ENCODE measurements around the gene ATP6AP1.
"Not testable (repeated sequence)": the region's sequence is repeated elsewhere in the genome, so short reads cannot be mapped to it uniquely, and the experiment has no call there.

The ATP6AP1 gene

DNA sequence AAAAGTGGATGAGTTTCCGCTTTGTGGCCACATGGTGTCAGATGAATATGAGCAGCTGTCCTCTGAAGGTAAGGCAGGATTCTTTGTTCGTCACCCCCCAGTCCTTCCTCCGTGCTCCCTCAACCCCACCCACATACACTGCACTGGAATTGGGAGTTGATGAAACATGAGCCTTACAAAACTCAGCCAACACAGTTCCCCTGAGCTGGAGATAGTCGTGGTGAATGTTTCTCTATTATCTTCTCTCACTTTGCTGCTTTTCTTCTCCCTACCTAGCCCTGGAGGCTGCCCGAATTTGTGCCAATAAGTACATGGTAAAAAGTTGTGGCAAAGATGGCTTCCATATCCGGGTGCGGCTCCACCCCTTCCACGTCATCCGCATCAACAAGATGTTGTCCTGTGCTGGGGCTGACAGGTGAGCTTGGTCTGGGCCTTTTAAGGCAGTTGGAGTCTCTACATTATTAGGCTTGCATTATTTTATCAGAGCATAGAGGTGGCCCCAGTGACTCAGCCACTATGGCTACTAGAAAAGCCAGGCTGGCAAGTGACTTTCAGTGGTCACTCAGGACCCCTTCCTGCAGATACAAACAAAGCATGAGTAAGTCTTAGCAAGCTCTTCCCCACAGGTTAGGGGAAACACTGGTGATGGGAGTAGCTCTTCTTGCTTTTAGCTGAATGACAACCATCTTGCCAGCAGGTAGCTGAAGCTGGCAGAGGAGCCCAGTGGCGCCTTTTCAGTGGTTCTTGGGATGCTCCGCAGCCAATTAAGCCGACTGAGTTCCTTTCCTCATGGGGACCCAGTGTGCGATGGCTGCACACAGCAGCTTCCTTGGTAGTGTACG lies 28.7 kb upstream of the ATP6AP1 start:
- DNase-seq (ENCODE audit: low read depth, low spot score): no peak

DNA sequence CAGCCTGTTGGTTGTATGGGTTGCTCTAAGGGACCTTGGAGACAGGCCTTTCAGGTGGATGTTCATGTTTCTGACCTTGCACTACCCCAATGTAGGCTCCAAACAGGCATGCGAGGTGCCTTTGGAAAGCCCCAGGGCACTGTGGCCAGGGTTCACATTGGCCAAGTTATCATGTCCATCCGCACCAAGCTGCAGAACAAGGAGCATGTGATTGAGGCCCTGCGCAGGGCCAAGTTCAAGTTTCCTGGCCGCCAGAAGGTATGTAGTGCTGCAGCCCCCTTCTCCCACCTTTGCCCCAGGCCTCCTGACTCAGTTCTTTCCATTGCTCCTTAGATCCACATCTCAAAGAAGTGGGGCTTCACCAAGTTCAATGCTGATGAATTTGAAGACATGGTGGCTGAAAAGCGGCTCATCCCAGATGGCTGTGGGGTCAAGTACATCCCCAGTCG lies 28.1 kb upstream of the ATP6AP1 start:
- DNase-seq (ENCODE audit: low read depth, low spot score): not testable (repeated sequence)

DNA sequence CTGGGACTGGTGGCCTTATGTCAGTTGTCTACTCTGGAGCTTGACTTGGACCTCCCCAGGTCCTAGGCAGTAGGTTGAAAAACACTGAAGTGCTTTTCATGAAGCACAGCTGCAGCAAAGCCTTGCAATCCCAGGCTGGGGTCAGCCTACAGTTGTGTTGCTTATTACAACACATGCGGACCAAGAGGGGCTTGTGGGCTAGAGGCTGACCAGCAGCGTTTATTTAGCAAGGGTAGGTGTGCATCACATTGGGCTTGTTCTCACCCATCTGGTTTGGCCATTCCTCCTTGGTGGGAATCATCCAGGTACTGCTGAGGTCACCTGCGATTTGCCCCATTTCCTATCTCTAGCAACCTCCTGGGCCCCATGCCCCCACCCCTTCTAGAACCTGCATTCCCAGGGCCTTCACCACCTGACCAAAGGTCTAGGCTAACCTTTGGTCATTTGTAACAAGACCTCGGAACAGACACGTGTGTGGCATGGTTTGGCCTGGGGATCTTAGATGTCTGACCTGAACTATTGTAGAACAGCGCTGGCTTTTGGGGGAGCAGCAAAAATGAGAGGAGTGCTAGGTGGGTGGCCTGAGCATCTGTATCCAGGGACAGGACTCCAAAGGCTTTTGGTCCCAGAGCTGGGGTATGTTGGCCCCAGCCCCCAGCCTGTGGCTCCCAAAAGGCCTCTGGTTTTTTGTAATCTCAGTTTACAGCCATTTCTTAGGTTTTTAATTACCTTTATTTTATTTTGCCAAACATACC lies 27.3 kb upstream of the ATP6AP1 start:
- no peak for DNase-seq (ENCODE audit: low read depth, low spot score)

DNA sequence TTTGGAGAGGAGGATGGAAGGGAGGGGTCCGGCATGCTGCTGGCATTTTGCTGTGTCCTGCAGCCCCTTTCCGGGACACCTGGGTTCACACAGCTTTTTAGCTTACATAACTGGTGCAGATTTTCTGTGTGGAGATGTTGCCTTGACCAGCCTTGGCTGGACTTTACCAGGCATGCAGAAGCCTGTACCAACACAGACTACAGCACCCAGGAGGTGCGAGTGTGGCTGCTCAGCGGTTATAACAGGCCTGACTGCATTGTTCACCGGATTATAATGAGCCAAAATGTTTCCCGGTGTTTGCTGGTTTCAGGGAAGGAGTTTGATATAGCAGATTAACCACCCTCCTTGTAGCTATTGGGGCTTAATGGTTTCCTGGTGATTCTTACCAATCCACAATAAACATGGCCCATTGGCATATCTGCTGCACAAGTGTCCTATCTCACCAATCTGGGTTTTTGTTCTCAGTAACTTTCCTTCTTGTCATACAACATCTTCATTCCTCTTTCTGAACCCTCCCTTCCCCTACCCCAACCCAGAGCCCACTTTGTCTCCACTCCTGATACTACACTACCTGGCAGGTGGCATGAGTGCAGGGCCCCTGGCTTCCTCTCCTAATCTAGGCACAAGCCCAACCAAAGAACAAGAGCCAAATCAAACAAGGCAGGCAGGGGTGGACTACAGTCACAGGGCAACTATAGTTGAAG lies 26.4 kb upstream of the ATP6AP1 start:
- no peak for DNase-seq (ENCODE audit: low read depth, low spot score)

DNA sequence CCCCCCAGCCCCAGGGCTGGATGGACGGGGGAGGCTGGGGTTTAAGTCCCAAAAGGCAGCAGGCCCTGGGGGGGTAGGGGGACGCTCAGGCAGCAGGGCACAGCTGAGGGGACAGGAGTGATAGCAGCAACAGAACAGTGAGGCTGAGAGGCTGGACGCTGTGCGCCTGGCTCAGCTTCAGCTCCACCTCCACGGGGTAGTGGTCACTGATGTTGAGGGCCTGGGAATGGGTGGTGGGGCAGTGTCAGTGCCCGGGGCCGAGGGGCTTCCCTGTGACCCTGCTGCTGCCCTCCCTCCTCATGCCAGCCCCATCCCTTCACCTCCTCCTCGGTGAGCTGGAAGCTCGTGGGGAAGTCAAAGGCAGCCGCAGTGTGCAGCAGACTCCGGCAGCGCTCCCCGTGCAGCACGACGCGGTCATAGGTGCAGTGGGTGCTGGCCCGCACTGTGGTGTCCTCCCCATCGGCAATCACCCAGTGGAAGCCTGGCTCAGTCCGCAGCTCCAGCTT lies 25.8 kb upstream of the ATP6AP1 start:
- DNase-seq (ENCODE audit: low read depth, low spot score): no peak

DNA sequence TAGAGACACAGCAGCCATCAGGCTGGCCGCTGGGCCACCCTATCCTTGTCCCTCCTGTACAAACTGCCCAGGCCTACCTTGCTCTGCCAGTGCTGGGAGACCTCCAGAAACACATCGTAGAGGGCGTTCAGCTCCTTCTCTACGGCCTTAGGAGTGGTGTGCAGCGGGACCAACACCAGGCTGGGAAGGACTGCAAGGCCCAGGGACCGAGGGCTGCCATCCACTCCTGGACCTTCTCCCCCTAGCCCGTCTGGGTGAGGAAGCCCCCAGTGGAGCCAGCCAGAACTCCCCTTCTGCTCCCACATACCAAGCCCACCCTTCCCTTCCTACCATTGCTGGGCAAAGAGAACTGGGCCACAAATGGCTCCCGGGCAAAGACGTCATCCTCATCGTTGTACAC lies 25.3 kb upstream of the ATP6AP1 start:
- DNase-seq (ENCODE audit: low read depth, low spot score): no peak

DNA sequence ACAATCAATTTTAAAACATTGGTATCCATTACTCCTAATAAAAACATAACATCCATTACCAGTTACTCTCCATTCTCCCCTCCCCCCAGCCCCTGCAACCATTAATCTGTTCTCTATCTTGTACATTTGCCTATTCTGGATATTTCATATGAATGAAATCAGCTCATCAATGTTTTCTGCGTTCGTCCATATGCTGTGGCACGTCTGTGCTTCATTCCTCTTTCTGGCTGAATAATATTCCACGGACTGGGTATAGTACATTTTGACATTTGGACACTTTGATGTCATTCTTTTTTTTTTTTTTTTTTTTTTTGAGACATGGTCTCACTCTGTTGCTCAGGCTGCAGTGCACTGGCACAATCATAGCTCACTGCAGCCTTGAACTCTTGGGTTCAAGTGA lies 24.6 kb upstream of the ATP6AP1 start:
- no peak for DNase-seq (ENCODE audit: low read depth, low spot score)

DNA sequence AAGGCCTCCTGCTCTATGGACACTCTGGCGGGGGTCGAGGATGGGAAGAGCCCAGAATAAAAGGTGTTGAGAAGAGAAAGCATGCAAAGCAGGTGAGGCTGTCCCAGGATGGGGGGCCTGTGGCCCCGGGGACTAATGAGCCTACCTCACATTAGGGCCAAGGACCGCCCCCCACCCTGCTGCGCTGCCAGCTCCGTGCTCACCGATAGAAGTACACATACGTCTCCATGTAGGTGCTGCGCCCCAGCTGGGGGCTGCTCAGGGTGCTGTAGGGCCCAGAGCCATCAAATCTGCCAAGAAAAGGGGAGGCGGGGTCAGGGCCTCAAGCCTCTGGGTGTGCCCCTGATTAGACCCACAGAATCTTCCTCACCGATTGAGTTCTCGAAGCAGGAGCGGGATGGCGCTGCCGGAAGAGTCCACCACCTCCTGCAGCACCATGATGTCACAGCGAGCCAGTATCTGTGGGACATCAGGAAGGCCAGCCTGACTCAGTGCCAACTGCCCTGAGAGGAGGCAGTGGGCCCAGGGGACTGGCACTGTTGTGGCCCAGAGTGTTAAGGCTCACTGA lies 23.8 kb upstream of the ATP6AP1 start:
- no peak for DNase-seq (ENCODE audit: low read depth, low spot score)

DNA sequence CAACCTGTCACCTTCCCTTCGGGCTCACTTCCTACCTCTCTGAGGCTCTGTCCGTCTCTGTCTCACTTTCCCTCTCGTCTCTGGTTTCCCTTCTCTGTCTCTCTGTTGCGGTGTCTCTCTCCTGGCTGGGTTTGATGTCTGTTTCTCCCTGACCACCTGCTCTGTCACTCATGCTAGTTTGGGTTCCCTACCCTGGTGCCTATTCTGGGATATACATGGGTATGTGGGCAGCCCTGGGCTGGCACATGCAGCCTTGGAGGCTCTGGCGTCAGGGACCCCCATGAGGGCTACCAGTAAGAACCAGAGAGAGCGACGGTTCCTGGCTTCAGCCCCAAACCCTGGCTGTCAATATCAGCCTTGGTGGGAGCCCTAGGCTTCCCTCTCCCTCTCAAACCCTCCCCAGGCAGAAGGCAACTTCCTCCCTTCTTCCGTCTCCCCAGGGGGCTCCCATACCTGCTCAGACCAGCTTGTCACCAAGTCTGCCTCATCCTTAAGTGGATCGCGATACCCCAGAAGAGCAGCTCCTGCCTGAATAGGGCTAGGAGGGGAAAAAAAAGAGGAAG lies 19.7 kb upstream of the ATP6AP1 start:
- DNase-seq (ENCODE audit: low read depth, low spot score): no peak

DNA sequence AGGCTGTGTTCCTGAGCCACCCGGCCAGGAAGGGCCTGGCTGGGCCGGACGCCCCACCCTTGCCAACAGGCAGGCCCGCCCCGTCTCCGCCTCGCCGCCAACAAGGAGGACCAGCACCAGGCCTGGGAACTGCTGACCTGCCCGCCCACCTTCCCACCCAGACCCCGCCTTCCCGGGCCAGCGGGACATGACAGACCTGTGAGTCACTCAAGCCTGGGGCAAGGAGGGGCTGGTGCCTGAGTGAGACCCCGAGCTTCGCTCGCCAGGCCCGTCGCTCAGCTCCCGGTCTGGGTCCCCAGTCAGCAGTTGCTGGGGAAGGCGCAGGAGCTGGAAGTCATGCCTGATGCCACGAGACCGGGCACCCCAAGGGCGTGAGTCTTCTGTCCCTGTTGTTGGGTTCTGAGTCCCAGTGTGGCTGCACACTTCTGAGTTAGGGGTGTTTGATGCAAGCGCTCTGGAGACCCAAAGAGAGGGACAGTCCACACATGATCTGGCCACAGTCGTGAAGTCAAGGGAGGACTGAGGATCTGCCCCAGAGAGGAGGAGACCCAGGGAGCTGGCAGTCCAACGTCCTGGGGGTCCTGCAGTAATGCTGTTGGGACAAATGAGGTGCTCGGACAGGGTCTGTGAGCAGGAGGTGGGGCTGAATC lies 19.1 kb upstream of the ATP6AP1 start, which contains the start of gene DNASE1L1:
TSS of gene DNASE1L1 (minus strand) at position 33 of the 650 bp plus-strand sequence. CDS start 3,686 bp downstream, outside the sequence.
- no peak for DNase-seq (ENCODE audit: low read depth, low spot score)

DNA sequence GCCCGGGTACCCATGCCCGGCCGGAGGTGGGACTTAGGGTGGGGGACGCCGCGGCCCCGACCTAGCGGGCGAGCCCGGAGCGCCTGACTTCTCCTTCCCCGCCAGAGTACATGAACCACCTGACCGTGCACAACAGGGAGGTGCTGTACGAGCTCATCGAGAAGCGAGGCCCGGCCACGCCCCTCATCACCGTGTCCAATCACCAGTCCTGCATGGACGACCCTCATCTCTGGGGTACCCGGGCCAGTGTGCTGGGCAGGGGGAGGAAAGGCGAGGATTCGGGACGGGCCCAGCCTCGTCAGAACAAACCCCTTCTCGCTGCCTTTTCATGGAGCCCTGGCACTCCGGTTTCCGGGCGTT lies 16.5 kb upstream of the ATP6AP1 start:
- DNase-seq (ENCODE audit: low read depth, low spot score): no peak

DNA sequence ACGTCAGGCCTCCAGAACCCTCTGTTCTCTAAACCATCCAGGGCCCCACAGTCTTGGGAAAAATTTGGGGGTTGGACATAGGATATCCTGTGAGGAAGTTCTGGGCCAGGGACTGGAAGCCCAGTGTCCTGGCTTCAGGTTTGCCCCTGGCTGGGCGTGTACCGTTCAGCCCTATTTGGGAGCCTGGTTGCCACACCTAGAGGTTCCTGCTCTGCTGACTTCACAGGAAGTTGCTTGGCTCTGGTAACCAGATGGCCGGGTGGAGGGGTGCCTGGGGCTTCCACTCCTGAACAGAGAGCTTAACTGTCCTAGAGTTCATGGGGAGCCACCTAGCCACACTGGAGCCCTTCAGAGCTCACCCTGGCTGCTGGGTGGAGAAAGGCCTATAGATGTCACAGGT lies 16.0 kb upstream of the ATP6AP1 start:
- no peak for DNase-seq (ENCODE audit: low read depth, low spot score)

DNA sequence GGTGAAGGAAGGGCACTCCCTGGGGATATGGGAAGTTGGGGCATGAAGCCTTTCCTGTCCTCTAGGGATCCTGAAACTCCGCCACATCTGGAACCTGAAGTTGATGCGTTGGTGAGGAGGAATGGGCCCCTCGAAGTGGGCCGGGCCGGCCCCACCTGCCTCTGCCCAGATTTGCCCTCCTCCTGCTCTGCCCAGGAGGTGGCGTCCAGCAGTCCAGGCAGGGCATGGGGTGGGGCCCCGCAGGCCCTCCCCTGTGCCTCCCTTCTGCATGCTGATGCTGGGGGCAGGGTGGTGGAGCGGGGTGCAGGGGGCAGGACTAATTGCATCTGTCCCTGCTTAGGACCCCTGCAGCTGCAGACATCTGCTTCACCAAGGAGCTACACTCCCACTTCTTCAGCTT lies 15.3 kb upstream of the ATP6AP1 start:
- DNase-seq (ENCODE audit: low read depth, low spot score): no peak

DNA sequence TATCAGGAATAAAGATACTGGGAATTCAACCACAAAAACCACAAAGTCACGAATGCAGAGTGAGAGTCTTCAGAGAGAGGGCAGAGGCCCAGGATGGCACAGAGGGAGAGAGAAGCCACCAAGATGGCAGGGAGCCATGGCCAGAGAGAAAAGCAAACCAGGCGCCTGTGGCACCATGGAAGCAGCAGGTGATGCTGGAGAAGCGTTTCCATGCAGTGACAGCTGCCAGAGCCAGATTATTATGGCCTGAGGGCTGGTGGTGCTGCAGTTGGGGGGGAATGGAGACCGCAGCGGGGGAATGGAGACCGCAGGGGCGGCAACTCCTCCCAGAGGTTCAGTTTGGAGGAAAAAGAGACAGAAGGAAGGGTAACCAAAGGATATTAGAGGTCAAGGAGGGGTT lies 11.3 kb upstream of the ATP6AP1 start:
- DNase-seq (ENCODE audit: low read depth, low spot score): no peak

DNA sequence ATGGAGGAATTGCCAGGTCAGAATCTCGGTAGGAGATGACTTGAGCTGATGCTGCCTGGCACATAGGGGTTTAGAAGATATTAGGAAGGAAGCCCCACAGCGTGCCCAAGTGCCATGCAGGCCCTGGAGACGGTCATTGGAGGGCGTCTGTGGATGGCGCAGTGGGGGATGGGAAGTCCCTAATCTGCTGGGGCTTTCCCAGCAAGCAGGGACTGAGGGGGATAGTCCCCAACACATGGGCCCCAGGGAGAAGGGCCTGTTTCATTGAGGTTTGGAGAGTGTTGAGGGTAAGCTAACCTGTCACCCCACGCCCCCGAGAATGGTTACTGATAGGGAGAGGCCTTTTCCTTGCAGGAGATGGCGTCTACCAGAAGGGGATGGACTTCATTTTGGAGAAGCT lies 9.3 kb upstream of the ATP6AP1 start:
- no peak for DNase-seq (ENCODE audit: low read depth, low spot score)

DNA sequence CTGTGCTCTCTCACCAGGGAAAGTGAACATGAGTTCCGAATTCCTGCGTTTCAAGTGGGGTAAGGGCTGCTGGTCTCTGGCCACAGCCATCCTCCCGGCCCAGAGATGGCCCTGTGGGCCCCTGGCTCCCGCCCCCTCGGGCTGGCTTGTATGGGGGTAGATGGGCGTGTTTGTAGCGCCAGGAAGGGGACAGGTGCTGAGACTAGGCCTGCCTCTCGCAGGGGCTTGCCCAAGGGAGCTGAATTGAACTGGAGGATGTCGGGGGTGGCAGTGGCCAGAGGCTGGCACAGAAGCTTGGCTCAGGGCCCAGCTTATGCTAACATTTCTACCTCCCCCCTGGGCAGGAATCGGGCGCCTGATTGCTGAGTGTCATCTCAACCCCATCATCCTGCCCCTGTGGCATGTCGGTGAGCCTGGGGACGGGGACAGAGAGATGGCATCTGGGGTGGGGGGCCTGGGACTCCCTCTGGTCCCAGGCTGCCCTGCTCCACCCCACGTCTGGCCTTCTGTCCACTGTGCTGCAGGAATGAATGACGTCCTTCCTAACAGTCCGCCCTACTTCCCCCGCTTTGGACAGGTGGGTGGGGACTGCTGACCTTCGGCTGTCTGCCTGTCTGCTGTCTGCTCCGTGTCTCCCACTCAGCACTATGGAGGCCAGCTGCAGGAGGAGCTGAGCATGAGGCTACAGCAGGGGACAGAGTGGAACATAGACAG lies 8.6 kb upstream of the ATP6AP1 start:
- DNase-seq (ENCODE audit: low read depth, low spot score): no peak

DNA sequence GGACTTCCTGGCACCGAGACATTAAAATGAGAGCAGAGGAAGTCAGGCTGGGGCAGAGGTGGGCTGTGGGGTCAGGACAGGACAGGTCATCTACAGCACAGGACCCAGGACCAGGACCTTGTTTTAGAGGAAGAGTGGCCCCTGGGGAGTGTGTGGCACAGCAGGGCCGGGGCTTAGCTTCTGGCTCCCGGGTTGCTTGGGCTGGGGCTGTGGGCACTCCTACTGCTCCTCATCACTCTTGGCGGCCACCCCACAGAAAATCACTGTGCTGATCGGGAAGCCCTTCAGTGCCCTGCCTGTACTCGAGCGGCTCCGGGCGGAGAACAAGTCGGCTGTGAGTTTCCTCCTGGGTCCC lies 8.1 kb upstream of the ATP6AP1 start:
- DNase-seq (ENCODE audit: low read depth, low spot score): no peak

DNA sequence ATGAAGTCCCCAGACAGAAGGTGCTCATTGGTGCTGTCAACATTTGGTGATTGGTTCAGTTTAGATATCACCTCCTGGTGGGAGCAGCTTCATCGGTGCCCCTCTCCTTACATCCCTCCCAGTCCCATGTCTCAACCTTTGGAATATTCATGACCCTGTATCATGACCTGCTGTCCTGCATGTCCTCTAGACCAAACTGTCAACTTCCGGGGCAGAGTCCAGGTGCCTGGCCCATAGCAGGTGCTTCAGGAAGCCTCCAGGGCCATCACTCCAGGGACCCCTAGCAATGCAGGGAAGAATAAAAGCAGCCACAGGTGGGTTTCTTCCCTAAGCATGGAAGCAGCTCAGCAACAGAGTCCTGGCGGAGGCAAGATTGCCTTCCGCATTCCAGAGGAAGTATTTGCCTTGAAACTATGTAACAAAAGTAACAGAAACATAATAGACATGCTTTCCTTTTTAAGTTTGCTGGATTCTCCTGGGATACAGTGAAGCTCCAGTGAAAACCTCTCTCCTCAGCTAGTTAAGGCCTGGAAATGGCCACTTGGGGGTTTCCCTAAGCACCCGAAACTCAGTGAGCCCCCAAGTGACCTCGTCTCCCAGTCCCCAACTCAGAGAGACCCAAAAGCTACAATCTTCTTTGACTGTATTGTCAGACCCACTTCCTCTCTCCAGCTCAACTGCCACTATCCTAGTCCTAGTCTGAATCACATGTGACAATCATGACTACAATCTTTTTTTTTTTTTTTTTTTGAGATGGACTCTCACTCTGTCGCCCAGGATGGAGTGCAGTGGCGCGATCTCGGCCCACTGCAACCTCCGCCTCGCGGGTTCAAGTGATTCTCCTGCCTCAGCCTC lies 1.3 kb upstream of the ATP6AP1 start:
- no peak for DNase-seq (ENCODE audit: low read depth, low spot score)

DNA sequence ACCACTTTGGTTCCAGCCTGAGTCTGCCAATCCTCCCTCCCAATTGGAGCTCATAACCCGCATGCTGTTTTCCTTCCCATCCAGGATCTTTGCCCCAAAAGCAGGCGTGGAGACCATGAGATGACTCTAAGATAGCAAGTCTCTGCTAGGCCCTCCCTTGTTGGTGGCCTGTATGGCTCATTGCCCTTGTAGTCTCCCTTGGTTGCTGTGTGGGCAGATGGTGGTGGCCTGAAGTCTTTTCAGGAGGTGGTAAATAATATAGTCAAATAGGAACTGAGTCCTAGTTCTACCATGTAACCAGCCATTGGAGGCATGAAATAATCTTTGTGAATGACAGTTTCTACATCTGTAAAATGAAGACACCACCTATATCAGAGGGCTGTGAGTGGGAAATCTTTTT lies 1.2 kb downstream of the ATP6AP1 start:
- DNase-seq (ENCODE audit: low read depth, low spot score): no peak

All from iPS DF 19.7 (cell line).